T-helper 17 cell (primary cell): Measurements from ENCODE around the gene SND1. TPM values are rescaled to one million over a fixed set of nuclear protein-coding genes. Genes with fewer than 3 reads are reported as not detected.

Experiments used
- ATAC-seq: fragments of 150-1000 bp; cut with Tn5 transposase; 2 replicates; pipeline ENCODE4 v1.10.0; 2021; ENCODE audit warnings: mild to moderate bottlenecking, moderate library complexity
- DNase-seq, 3 donors: peaks; one replicate each; pipeline versions ENCODE4 v3.0.0 to v3.0.0-alpha.2; 2020 to 2021
- H3K9me3 ChIP-seq: one replicate; pipeline ENCODE4 v1.7.0; 2013; ENCODE audit warnings: low read length, mild to moderate bottlenecking; ENCODE audit not compliant: control insufficient read depth, poor library complexity, severe bottlenecking
- H3K27ac Mint-ChIP-seq: one replicate; pipeline ENCODE4 v1.8.0; 2022; ENCODE audit warnings: mild to moderate bottlenecking, moderate library complexity, mixed read lengths
- H3K27me3 Mint-ChIP-seq: one replicate; pipeline ENCODE4 v1.8.0; 2022; ENCODE audit warnings: mixed read lengths
- H3K36me3 Mint-ChIP-seq: one replicate; pipeline ENCODE4 v1.8.0; 2022; ENCODE audit warnings: low read depth, mixed read lengths
- H3K4me1 Mint-ChIP-seq: one replicate; pipeline ENCODE4 v1.8.0; 2022; ENCODE audit warnings: mild to moderate bottlenecking, mixed read lengths
- H3K4me3 Mint-ChIP-seq: one replicate; pipeline ENCODE4 v1.8.0; 2022; ENCODE audit warnings: mild to moderate bottlenecking, moderate library complexity, mixed read lengths
- total RNA-seq, 4 donors: library from RNA in 2 of 4; stranded (reverse) in 2 of 4; gene quantifications; one replicate each; pipeline ENCODE4 v1.2.3 and lab custom pipeline; 2022 to 2026

The SND1 gene
- total RNA-seq, 2 donors from 2014 or later, result 201 to 208 TPM

- no peak for ATAC-seq
- H3K4me1 Mint-ChIP-seq, result no peaks in the 10 kb centered on the region
- no peaks in the 10 kb centered on the region for H3K27me3 Mint-ChIP-seq
- peak overlapping the region; percentile 51 for H3K27ac Mint-ChIP-seq
- H3K9me3 ChIP-seq, result no peaks in the 10 kb centered on the region
- no peak for DNase-seq
- H3K36me3 Mint-ChIP-seq, result no peaks in the 10 kb centered on the region
- no peak overlapping the region for H3K4me3 Mint-ChIP-seq
Observed at GRCh38 chr7:128080169-128080568, 428.2 kb downstream of the SND1 start.

DNA sequence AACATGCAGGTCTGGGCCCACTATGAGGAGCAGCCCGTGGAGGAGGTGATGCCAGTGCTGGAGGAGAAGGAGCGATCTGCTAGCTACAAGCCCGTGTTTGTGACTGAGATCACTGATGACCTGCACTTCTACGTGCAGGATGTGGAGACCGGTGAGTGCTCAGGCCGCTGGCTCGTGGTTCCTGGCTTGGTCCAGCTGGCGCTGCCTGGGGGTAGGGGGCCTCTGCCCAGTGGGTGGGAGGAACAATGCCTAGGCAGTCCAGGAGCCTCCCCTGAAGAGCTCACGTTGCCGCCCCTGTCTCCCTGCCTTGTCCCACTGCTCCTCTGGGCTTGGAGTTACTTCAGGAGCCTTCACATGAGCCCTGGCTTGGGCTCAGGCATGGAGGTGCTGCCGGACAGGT, 429.4 kb downstream of the SND1 start:
- ATAC-seq, result no peak
- Mint-ChIP-seq H3K4me1 (no peaks in the 10 kb centered on the region), H3K36me3 (no peaks in the 10 kb centered on the region), H3K27me3 (no peaks in the 10 kb centered on the region), H3K4me3 (no peak overlapping the region), H3K27ac (peak overlapping the region; percentile 51)
- no peaks in the 10 kb centered on the region for H3K9me3 ChIP-seq
- DNase-seq, result no peak

- Mint-ChIP-seq H3K4me1 (no peaks in the 10 kb centered on the region), H3K4me3 (no peak overlapping the region), H3K36me3 (peaks cover under 1% of the 10 kb centered on the region), H3K27me3 (no peaks in the 10 kb centered on the region), H3K27ac (no peak overlapping the region)
- DNase-seq (no peak), ATAC-seq (no peak)
- H3K9me3 ChIP-seq, result no peaks in the 10 kb centered on the region
Observed at GRCh38 chr7:128081808-128082207, 429.8 kb downstream of the SND1 start.

- peaks cover 5% of the 10 kb centered on the region for H3K4me1 Mint-ChIP-seq
- DNase-seq, result no peak
- no peaks in the 10 kb centered on the region for H3K27me3 Mint-ChIP-seq
- H3K4me3 Mint-ChIP-seq, result no peak overlapping the region
- no peak for ATAC-seq
- no peaks in the 10 kb centered on the region for H3K9me3 ChIP-seq
- H3K36me3 Mint-ChIP-seq, result peaks cover 6% of the 10 kb centered on the region
- H3K27ac Mint-ChIP-seq, result no peak overlapping the region
Observed at GRCh38 chr7:128082431-128082830, 430.4 kb downstream of the SND1 start.

GRCh38 chr7:128084896-128085608, 433.1 kb downstream of the SND1 start:
- Mint-ChIP-seq H3K4me3 (no peak overlapping the region), H3K27me3 (no peaks in the 10 kb centered on the region), H3K36me3 (peaks cover 9% of the 10 kb centered on the region), H3K27ac (peak overlapping the region; percentile 14), H3K4me1 (peaks cover 8% of the 10 kb centered on the region)
- H3K9me3 ChIP-seq, result no peaks in the 10 kb centered on the region
- ATAC-seq (no peak), DNase-seq (no peak)

DNA sequence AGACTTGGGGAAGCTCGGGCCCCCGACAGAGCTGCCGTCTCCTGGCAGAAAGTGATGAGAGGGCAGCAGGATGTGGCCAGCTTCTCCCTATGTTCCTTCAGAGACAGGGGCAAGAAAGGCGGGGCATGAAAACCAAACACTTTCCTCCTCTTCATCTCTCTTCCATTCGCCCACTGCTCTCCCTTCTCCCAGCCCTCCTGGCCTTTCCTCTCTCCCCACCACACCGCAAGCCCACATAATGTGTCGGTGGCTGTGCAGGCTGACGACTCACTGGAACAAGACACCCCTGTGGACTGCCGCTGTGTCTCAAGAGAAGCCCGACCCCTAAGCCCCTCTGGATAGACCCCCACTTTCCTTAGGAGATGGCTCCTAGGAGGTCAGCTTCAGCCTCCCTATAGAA, 438.5 kb downstream of the SND1 start:
- Mint-ChIP-seq H3K4me1 (peaks cover 8% of the 10 kb centered on the region), H3K36me3 (peaks cover 19% of the 10 kb centered on the region), H3K4me3 (no peak overlapping the region), H3K27me3 (no peaks in the 10 kb centered on the region), H3K27ac (peak overlapping the region; percentile 75)
- DNase-seq (no peak), ATAC-seq (no peak)
- no peaks in the 10 kb centered on the region for H3K9me3 ChIP-seq

DNA sequence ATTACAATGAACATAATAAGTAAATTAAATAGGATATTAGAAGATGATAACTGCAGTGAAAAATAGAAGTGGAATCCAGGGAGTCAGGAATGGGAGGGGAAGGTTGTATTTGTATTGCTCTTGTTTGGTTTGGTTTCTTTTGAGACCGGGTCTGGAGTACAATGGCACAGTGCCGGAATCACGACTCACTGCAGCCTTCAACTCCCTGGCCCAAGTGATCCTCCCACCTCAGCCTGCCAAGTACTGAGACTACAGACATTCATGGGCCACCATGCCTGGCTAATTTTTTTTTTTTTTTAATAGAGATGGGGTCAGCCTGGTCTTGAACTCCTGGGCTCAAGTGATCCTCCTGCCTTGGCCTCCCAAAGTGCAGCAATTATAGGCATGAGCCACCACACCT, 439.1 kb downstream of the SND1 start:
- Mint-ChIP-seq H3K27ac (peak overlapping the region; percentile 75), H3K36me3 (peaks cover 22% of the 10 kb centered on the region), H3K4me1 (peaks cover 8% of the 10 kb centered on the region), H3K27me3 (no peaks in the 10 kb centered on the region), H3K4me3 (no peak overlapping the region)
- no peaks in the 10 kb centered on the region for H3K9me3 ChIP-seq
- no peak for ATAC-seq
- no peak for DNase-seq

DNA sequence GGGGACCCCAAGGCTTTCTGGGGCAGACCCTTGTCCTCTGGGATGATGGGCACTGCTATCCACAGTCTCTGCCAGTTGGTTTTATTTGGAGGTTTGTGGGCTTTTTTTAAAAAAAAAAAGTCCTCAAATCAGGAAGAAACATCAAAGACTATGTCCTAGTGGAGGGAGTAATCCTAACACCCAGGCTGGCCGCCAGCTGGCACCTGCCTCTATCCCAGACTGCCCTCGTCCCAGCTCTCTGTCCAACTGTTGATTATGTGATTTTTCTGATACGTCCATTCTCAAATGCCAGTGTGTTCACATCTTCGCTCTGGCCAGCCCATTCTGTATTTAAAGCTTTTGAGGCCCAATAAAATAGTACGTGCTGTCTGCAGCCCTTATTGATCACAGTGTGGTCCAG, 440.2 kb downstream of the SND1 start:
- Mint-ChIP-seq H3K4me1 (peaks cover 5% of the 10 kb centered on the region), H3K4me3 (no peak overlapping the region), H3K27me3 (no peaks in the 10 kb centered on the region), H3K36me3 (peaks cover 20% of the 10 kb centered on the region), H3K27ac (no peak overlapping the region)
- DNase-seq (no peak), ATAC-seq (no peak)
- H3K9me3 ChIP-seq, result no peaks in the 10 kb centered on the region

DNA sequence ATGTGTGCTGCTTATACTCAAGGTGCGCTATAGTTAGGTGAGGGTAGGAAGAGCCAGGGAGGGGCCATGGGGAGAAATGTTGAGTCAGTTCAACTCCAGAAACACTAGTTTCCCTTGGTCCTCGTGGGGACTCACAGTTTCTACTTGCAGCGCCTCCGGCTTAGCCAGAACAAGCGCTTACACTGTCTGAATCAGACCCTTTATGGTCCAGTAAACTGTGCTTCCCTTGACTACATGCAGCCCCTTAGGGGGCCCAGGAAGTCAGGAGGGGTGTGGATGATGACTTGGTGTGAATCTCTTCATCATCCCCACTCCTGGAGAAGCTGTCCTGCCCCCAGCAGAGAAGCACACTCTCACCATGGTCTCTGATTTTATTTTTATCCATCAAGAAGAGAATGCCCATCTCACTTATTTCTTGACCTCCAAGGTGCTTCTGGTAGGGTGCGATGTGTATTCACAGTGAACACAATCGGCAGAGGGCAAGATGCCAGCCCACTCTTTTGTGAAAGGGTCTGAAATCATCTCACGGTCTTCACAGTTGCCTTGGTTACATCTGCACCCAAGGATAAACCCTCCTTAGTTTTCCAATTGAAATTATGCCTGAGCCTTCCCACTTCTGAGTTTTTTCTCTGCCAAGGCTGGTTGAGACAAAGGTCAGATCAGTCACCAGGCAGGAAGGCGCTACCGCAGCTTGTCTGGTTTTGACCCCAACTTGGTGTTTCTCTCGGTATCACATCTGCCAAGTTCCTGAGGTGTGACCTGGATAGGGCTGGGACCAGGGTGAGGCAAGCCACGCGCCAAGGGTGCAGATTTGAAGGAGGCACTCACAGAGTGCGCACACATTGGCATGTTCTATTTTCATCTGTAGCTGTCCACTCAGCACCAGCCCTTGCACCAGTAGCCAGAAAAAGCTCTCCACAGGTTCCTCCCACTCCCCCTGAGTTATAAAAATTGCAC, 441.9 kb downstream of the SND1 start:
- Mint-ChIP-seq H3K4me1 (peaks cover 2% of the 10 kb centered on the region), H3K4me3 (no peak overlapping the region), H3K27ac (no peak overlapping the region), H3K36me3 (peaks cover 15% of the 10 kb centered on the region), H3K27me3 (no peaks in the 10 kb centered on the region)
- DNase-seq (no peak), ATAC-seq (no peak)
- H3K9me3 ChIP-seq, result no peaks in the 10 kb centered on the region

DNA sequence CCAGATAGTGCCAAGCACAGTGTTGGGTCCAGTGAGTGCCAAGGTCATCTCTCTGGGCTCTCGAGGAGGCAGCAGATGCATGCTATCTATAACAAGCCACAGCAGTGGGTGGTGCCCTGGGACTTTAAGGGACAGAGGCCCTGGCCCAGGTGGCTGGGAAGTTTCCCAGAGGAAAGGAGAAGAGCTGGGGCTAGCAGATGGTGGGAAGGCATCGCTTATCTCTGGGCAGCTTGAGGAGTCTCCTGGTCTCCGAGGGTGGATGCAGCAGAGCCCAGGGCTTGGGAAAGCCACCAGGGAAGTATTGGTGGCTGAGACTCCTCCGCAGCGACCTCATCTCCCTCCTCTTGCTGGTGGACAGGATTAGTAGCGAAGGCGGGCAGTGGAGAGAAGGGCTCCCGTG, 442.7 kb downstream of the SND1 start:
- ATAC-seq (no peak), DNase-seq (no peak)
- Mint-ChIP-seq H3K4me1 (peaks cover 2% of the 10 kb centered on the region), H3K4me3 (no peak overlapping the region), H3K27ac (no peak overlapping the region), H3K27me3 (no peaks in the 10 kb centered on the region), H3K36me3 (peaks cover 15% of the 10 kb centered on the region)
- H3K9me3 ChIP-seq, result no peaks in the 10 kb centered on the region

DNA sequence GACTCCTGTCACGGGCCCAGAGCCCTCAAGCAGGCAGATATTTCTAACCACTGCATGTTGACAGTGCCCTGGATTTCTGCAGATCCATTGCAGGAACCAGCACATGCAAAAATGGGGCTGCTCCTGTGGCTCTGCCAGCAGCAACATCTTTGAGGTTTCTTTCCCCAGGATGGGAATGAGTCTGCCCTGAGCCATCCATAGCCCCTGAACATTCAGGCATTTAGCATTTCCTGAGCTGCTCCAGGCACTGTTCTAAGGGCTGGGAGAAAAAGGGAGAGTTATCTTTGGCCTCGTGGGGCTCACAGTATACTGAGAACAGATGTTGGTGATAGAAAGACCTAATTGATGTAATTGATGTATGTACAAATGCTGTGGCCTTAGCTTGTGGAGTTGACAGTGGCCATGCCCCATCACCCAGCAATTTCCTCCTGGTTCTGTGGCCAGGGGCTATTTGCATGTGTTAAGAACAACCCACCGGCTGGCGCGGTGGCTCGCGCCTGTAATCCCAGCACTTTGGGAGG, 445.3 kb downstream of the SND1 start:
- DNase-seq (no peak), ATAC-seq (no peak)
- H3K9me3 ChIP-seq, result no peaks in the 10 kb centered on the region
- peaks cover 9% of the 10 kb centered on the region for H3K36me3 Mint-ChIP-seq
- peaks cover 4% of the 10 kb centered on the region for H3K4me1 Mint-ChIP-seq
- no peak overlapping the region for H3K4me3 Mint-ChIP-seq
- no peak overlapping the region for H3K27ac Mint-ChIP-seq
- no peaks in the 10 kb centered on the region for H3K27me3 Mint-ChIP-seq

- DNase-seq (no peak), ATAC-seq (no peak)
- H3K9me3 ChIP-seq, result no peaks in the 10 kb centered on the region
- Mint-ChIP-seq H3K27me3 (no peaks in the 10 kb centered on the region), H3K4me1 (peaks cover 8% of the 10 kb centered on the region), H3K27ac (no peak overlapping the region), H3K4me3 (no peak overlapping the region), H3K36me3 (peaks cover 9% of the 10 kb centered on the region)
Observed at GRCh38 chr7:128098629-128099028, 446.6 kb downstream of the SND1 start.

- Mint-ChIP-seq H3K4me1 (peaks cover 10% of the 10 kb centered on the region), H3K27ac (no peak overlapping the region)
- ATAC-seq, result no peak
Observed at GRCh38 chr7:128099204-128099671, 447.2 kb downstream of the SND1 start.

More at GRCh38 chr7:128099204-128099671, 447.2 kb downstream of the SND1 start:
- DNase-seq, result no peak
- Mint-ChIP-seq H3K36me3 (peaks cover 9% of the 10 kb centered on the region), H3K4me3 (no peak overlapping the region), H3K27me3 (no peaks in the 10 kb centered on the region)
- no peaks in the 10 kb centered on the region for H3K9me3 ChIP-seq
